GM10847 (cell line): ENCODE results near the gene ADGRV1.

Experiments
- POLR2A ChIP-seq: IDR thresholded peaks from 2 replicates; pipeline ENCODE4 v1.6.1; 2011; ENCODE audit not compliant: insufficient read length; ENCODE audit errors: extremely low read depth

Gene ADGRV1

GRCh38 chr5:91118354-91118753 is 559.8 kb downstream of the ADGRV1 start:
- TF ChIP-seq POLR2A = no peak

- no peak for TF ChIP-seq POLR2A
Measured at GRCh38 chr5:91118796-91119195, 560.2 kb downstream of the ADGRV1 start.

- TF ChIP-seq POLR2A = no peak
Measured at GRCh38 chr5:91119217-91119616, 560.6 kb downstream of the ADGRV1 start.

- no peak for TF ChIP-seq POLR2A
Measured at GRCh38 chr5:91119981-91120850, 561.6 kb downstream of the ADGRV1 start.

GRCh38 chr5:91121347-91121993 is 562.9 kb downstream of the ADGRV1 start:
- TF ChIP-seq POLR2A = no peak

- TF ChIP-seq POLR2A = no peak
Measured at GRCh38 chr5:91122651-91123050, 564.1 kb downstream of the ADGRV1 start.

- no peak for TF ChIP-seq POLR2A
Measured at GRCh38 chr5:91123291-91123690, 564.7 kb downstream of the ADGRV1 start.

GRCh38 chr5:91123901-91124300 is 565.3 kb downstream of the ADGRV1 start:
- TF ChIP-seq POLR2A = no peak

- no peak for TF ChIP-seq POLR2A
Measured at GRCh38 chr5:91125916-91126315, 567.3 kb downstream of the ADGRV1 start.

GRCh38 chr5:91126448-91126847 is 567.9 kb downstream of the ADGRV1 start:
- TF ChIP-seq POLR2A = no peak

- TF ChIP-seq POLR2A = no peak
Measured at GRCh38 chr5:91126888-91127287, 568.3 kb downstream of the ADGRV1 start.

GRCh38 chr5:91127456-91128081 is 569.0 kb downstream of the ADGRV1 start:
- no peak for TF ChIP-seq POLR2A

- no peak for TF ChIP-seq POLR2A
Measured at GRCh38 chr5:91128604-91129003, 570.0 kb downstream of the ADGRV1 start.

- no peak for TF ChIP-seq POLR2A
Measured at GRCh38 chr5:91129748-91130147, 571.2 kb downstream of the ADGRV1 start.

GRCh38 chr5:91130759-91131158 is 572.2 kb downstream of the ADGRV1 start:
- no peak for TF ChIP-seq POLR2A

- TF ChIP-seq POLR2A = no peak
Measured at GRCh38 chr5:91132550-91132949, 574.0 kb downstream of the ADGRV1 start.
